OCI-LY1 (cell line): ENCODE measurements around the gene SENP6.

Experiments
- H2AFZ ChIP-seq: fragments of 200-600 bp; sonication (generic), shearing (Covaris generic); 2 replicates; pipeline ENCODE4 v1.6.0; 2014; ENCODE audit warnings: antibody characterized with exemption, mild to moderate bottlenecking, low read length
- H3F3A ChIP-seq: fragments of 200-600 bp; sonication (generic), shearing (Covaris generic); 2 replicates; pipeline ENCODE4 v1.6.0; 2014; ENCODE audit warnings: mild to moderate bottlenecking, antibody characterized with exemption, low read length, moderate library complexity; ENCODE audit not compliant: insufficient read depth
- H3K27ac ChIP-seq: fragments of 200-600 bp; sonication (generic); 2 replicates; pipeline ENCODE4 v1.5.1; 2014; ENCODE audit warnings: low read length, mixed run types, mild to moderate bottlenecking, low read depth; ENCODE audit not compliant: poor library complexity, severe bottlenecking
- H3K27me3 ChIP-seq: fragments of 200-600 bp; sonication (generic); 2 replicates; pipeline ENCODE4 v1.6.0; 2014; ENCODE audit warnings: antibody characterized with exemption, mild to moderate bottlenecking, low read length, moderate library complexity; ENCODE audit not compliant: insufficient read depth
- H3K36me3 ChIP-seq: fragments of 200-600 bp; sonication (generic); 2 replicates; pipeline ENCODE4 v1.6.1; 2014; ENCODE audit warnings: mild to moderate bottlenecking, antibody characterized with exemption, low read length, moderate library complexity, mixed read lengths; ENCODE audit not compliant: insufficient read depth
- H3K4me1 ChIP-seq: fragments of 200-600 bp; sonication (generic); 2 replicates; pipeline ENCODE4 v1.5.1; 2014; ENCODE audit warnings: mild to moderate bottlenecking, low read length, moderate library complexity; ENCODE audit not compliant: insufficient read depth, severe bottlenecking
- H3K4me2 ChIP-seq: fragments of 200-600 bp; sonication (generic), shearing (Covaris generic); 2 replicates; pipeline ENCODE4 v1.6.1; 2014; ENCODE audit warnings: low read length
- H3K4me3 ChIP-seq: fragments of 200-600 bp; sonication (generic); 2 replicates; pipeline ENCODE4 v1.5.1; 2014; ENCODE audit warnings: low read length, low read depth, mild to moderate bottlenecking, mixed read lengths; ENCODE audit not compliant: poor library complexity, severe bottlenecking
- H3K79me2 ChIP-seq: fragments of 200-600 bp; shearing (Covaris generic); 2 replicates; pipeline ENCODE4 v1.6.1; 2016; ENCODE audit warnings: mixed run types, low read length, mixed read lengths; ENCODE audit not compliant: insufficient read depth
- H3K9ac ChIP-seq: fragments of 200-600 bp; sonication (generic), shearing (Covaris generic); 2 replicates; pipeline ENCODE4 v1.6.1; 2014; ENCODE audit warnings: mild to moderate bottlenecking, low read length, mixed read lengths
- H3K9me2 ChIP-seq: fragments of 200-600 bp; sonication (generic), shearing (Covaris generic); 2 replicates; pipeline ENCODE4 v1.6.1; 2014; ENCODE audit warnings: low read depth, mild to moderate bottlenecking, low read length, mixed read lengths
- H3K9me3 ChIP-seq: fragments of 200-600 bp; shearing (Covaris generic); 2 replicates; pipeline ENCODE4 v1.6.1; 2014; ENCODE audit warnings: low read length, mixed read lengths
- H4K20me1 ChIP-seq: fragments of 200-600 bp; sonication (generic), shearing (Covaris generic); 2 replicates; pipeline ENCODE4 v1.6.0; 2016; ENCODE audit warnings: mild to moderate bottlenecking, low read length; ENCODE audit not compliant: insufficient read depth
- CTCF ChIP-seq: fragments of 200-600 bp; sonication (generic), shearing (Covaris generic); IDR thresholded peaks from 2 replicates; pipeline ENCODE4 v1.5.1; 2017; ENCODE audit warnings: mild to moderate bottlenecking, antibody characterized with exemption, low read length, moderate library complexity, mixed read lengths
- EZH2 ChIP-seq: fragments of 200-600 bp; sonication (generic), shearing (Covaris generic); IDR thresholded peaks from 2 replicates; pipeline ENCODE4 v1.8.0; 2017; ENCODE audit warnings: borderline replicate concordance, mixed run types, mild to moderate bottlenecking, antibody characterized with exemption, low read length, moderate library complexity, mixed read lengths

SENP6 gene

GRCh38 chr6:75747152-75747992 lies 145.7 kb downstream of the SENP6 start:
- Histone ChIP-seq H3K9ac (no peak overlapping the region), H3K4me2 (no peak overlapping the region), H3K27ac (no peak overlapping the region), H4K20me1 (no peaks in the 10 kb centered on the region), H3K9me3 (no peaks in the 10 kb centered on the region), H3K27me3 (0 out of 2 replicates have a peak, but pooled peaks cover 1% of the 10 kb centered on the region), H3K79me2 (no peaks in the 10 kb centered on the region), H3K4me1 (peaks cover 21% of the 10 kb centered on the region), H3K4me3 (no peak overlapping the region), H3K9me2 (no peaks in the 10 kb centered on the region), H2AFZ (no peak overlapping the region), H3K36me3 (no peaks in the 10 kb centered on the region), H3F3A (no peaks in the 10 kb centered on the region)
- TF ChIP-seq EZH2, result no peak
- no peak for TF ChIP-seq CTCF

- Histone ChIP-seq H3K79me2 (no peaks in the 10 kb centered on the region), H3K27ac (no peak overlapping the region), H4K20me1 (no peaks in the 10 kb centered on the region), H3K27me3 (no peaks in the 10 kb centered on the region), H3K9ac (peak overlapping the region; percentile 62; the same call in 1 of the 2 replicates), H2AFZ (no peak overlapping the region), H3K9me3 (no peaks in the 10 kb centered on the region), H3K36me3 (no peaks in the 10 kb centered on the region), H3F3A (no peaks in the 10 kb centered on the region), H3K4me1 (peaks cover 21% of the 10 kb centered on the region), H3K4me3 (peak overlapping the region; percentile 75), H3K4me2 (peak overlapping the region; percentile 94), H3K9me2 (no peaks in the 10 kb centered on the region)
- no peak for TF ChIP-seq CTCF
- TF ChIP-seq EZH2, result no peak
Measured at GRCh38 chr6:75748003-75748742, 146.5 kb downstream of the SENP6 start.

GRCh38 chr6:75748743-75749538 lies 147.3 kb downstream of the SENP6 start, which contains the start of gene MYO6:
TSS of gene MYO6 (plus strand) at chr6:75749239. CDS start at chr6:75817548, 68,309 bp downstream.
- no peaks in the 10 kb centered on the region for H3K9me3 ChIP-seq
- no peaks in the 10 kb centered on the region for H3K36me3 ChIP-seq
- no peak within 1 kb of the TSS for H3K27ac ChIP-seq
- H3K4me2 ChIP-seq, result peak within 1 kb of the TSS; percentile 94
- H3K4me3 ChIP-seq, result peak within 1 kb of the TSS; percentile 75
- peak within 1 kb of the TSS; percentile 62 for H3K9ac ChIP-seq
- no peaks in the 10 kb centered on the region for H3K9me2 ChIP-seq
- TF ChIP-seq CTCF, result no peak
- no peak for TF ChIP-seq EZH2
- no peaks in the 10 kb centered on the region for H3K79me2 ChIP-seq
- H3K4me1 ChIP-seq, result peaks cover 21% of the 10 kb centered on the region
- peak within 1 kb of the TSS; percentile 88; the same call in 1 of the 2 replicates for H2AFZ ChIP-seq
- H3F3A ChIP-seq, result no peaks in the 10 kb centered on the region
- no peaks in the 10 kb centered on the region for H3K27me3 ChIP-seq
- H4K20me1 ChIP-seq, result no peaks in the 10 kb centered on the region
